ENCODE data around the gene SCG5. TPM values are rescaled to one million over a fixed set of nuclear protein-coding genes. Genes with fewer than 3 reads are reported as not detected.

Gene SCG5
- total and polyA plus RNA-seq, 2 of the 13 experiments (the other 11 are each of a cell fraction or from before 2014, with no cell fraction given): 2.3 to 3.5 TPM

DNA sequence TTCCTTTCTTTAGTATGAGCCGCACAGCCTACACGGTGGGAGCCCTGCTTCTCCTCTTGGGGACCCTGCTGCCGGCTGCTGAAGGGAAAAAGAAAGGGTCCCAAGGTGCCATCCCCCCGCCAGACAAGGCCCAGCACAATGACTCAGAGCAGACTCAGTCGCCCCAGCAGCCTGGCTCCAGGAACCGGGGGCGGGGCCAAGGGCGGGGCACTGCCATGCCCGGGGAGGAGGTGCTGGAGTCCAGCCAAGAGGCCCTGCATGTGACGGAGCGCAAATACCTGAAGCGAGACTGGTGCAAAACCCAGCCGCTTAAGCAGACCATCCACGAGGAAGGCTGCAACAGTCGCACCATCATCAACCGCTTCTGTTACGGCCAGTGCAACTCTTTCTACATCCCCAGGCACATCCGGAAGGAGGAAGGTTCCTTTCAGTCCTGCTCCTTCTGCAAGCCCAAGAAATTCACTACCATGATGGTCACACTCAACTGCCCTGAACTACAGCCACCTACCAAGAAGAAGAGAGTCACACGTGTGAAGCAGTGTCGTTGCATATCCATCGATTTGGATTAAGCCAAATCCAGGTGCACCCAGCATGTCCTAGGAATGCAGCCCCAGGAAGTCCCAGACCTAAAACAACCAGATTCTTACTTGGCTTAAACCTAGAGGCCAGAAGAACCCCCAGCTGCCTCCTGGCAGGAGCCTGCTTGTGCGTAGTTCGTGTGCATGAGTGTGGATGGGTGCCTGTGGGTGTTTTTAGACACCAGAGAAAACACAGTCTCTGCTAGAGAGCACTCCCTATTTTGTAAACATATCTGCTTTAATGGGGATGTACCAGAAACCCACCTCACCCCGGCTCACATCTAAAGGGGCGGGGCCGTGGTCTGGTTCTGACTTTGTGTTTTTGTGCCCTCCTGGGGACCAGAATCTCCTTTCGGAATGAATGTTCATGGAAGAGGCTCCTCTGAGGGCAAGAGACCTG lies 89.5 kb downstream of the SCG5 start (continued):
- TF ChIP-seq PATZ1 (CRISPR knock-in tag; IDR thresholded peaks at IDR 0.05) (peak; percentile 37; the same call in 1 of the 2 replicates), ZNF549 (CRISPR knock-in tag; IDR thresholded peaks at IDR 0.05) (no peak), TEAD3 (CRISPR knock-in tag; optimal IDR thresholded peaks at IDR 0.05; ENCODE audit: borderline replicate concordance) (peak; percentile 16)

DNA sequence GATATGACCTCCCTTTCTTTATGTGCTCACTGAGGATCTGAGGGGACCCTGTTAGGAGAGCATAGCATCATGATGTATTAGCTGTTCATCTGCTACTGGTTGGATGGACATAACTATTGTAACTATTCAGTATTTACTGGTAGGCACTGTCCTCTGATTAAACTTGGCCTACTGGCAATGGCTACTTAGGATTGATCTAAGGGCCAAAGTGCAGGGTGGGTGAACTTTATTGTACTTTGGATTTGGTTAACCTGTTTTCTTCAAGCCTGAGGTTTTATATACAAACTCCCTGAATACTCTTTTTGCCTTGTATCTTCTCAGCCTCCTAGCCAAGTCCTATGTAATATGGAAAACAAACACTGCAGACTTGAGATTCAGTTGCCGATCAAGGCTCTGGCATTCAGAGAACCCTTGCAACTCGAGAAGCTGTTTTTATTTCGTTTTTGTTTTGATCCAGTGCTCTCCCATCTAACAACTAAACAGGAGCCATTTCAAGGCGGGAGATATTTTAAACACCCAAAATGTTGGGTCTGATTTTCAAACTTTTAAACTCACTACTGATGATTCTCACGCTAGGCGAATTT lies 91.2 kb downstream of the SCG5 start:
- Histone ChIP-seq H4K20me1 (ENCODE audit: insufficient read depth, low read length) (no peaks in the 10 kb centered on the region), H3K4me1 (ENCODE audit: insufficient read depth, low read length) (0 out of 2 replicates have a peak, but pooled peaks cover 6% of the 10 kb centered on the region), H3K4me2 (ENCODE audit: low read depth, low read length) (no peak overlapping the region), H3K36me3 (replicated peaks in 1 of 2; ENCODE audit: control insufficient read depth in 1 of 2, insufficient read depth in 2 of 2, low read length in 2 of 2) (no peaks in the 10 kb centered on the region), H2AFZ (ENCODE audit: low read length) (no peak overlapping the region), H3K27ac (ENCODE audit: extremely low read length, insufficient read depth, low read length) (no peak overlapping the region), H3K9me3 (ENCODE audit: low read length) (no peaks in the 10 kb centered on the region), H3K4me3 (replicated peaks in 1 of 3; ENCODE audit: insufficient read depth in 1 of 3, low read depth in 2 of 3, low read length in 3 of 3) (no peak overlapping the region), H3K27me3 (ENCODE audit: control insufficient read depth in 1 of 2, insufficient read depth in 2 of 2, low read length in 2 of 2) (no peaks in the 10 kb centered on the region; a peak in 1 of 5 replicates), H3K79me2 (ENCODE audit: insufficient read depth, low read length) (no peaks in the 10 kb centered on the region), H3K9ac (ENCODE audit: insufficient read depth, low read depth, low read length) (no peak overlapping the region)
- in situ Hi-C loops (cut with HindIII; ENCODE audit: extremely low pct_ligation_motif_present, low pct_unique_long_range_greater_than_20kb) (no loop called here), intact Hi-C loops (cut with micrococcal nuclease; ENCODE audit: unreplicated experiment) (no loop called here)
- no peak for ATAC-seq
- DNase-seq (ENCODE audit: low spot score): no peak
- WGBS (ENCODE audit: low lambda C conversion rate): 41% methylated on average over 6 of the region's 6 CpGs
- TF ChIP-seq RNF2 (conservative IDR thresholded peaks at IDR 0.05; ENCODE audit: low read depth): peak; percentile 87
- TF ChIP-seq GZF1 (CRISPR knock-in tag; IDR thresholded peaks at IDR 0.05): no peak
- peak; percentile 87 for TF ChIP-seq ZFP36 (IDR thresholded peaks at IDR 0.05; ENCODE audit: borderline replicate concordance, low read depth, low read length, partially characterized antibody)
- TF ChIP-seq CBX2 (IDR thresholded peaks at IDR 0.05; ENCODE audit: low read depth, low read length): peak; percentile 77; the same call in 1 of the 2 replicates
- TF ChIP-seq CBX2 (CRISPR knock-in tag; IDR thresholded peaks at IDR 0.05; ENCODE audit: low read depth): no peak
- TF ChIP-seq ZNF513 (CRISPR knock-in tag; conservative IDR thresholded peaks at IDR 0.05): no peak
- no peak for TF ChIP-seq ZSCAN31 (CRISPR knock-in tag; IDR thresholded peaks at IDR 0.05; ENCODE audit: low read depth)
- TF ChIP-seq ZKSCAN5 (CRISPR knock-in tag; IDR thresholded peaks at IDR 0.05): no peak
- no peak for TF ChIP-seq SOX13 (IDR thresholded peaks at IDR 0.05)
- no peak for TF ChIP-seq SOX13 (CRISPR knock-in tag; conservative IDR thresholded peaks at IDR 0.05 in 1 of 2, IDR thresholded peaks at IDR 0.05 in 1 of 2)
- no peak for TF ChIP-seq ZNF256 (CRISPR knock-in tag; conservative IDR thresholded peaks at IDR 0.05)
- no peak for TF ChIP-seq ZNF766 (CRISPR knock-in tag; IDR thresholded peaks at IDR 0.05; ENCODE audit: borderline replicate concordance)
- no peak for TF ChIP-seq ZBTB8A (CRISPR knock-in tag; IDR thresholded peaks at IDR 0.05; ENCODE audit: borderline replicate concordance, low read depth)
- TF ChIP-seq GLI4 (CRISPR knock-in tag; IDR thresholded peaks at IDR 0.05; ENCODE audit: borderline replicate concordance): no peak
- FAIRE-seq: no peak
- ChIA-PET CTCF (ENCODE audit: low intra/inter-chr PET ratio, low total read pairs) (no interaction called here), POLR2A (no interaction called here)
- BruUV-seq (replicated peaks): no TSS peak
